Lung (tissue), 12 donors: ENCODE data around the gene C1orf21. TPM values are rescaled to one million over a fixed set of nuclear protein-coding genes. Genes with fewer than 3 reads are reported as not detected.

ENCODE experiments used
- ATAC-seq: fragments of 200-7000 bp; cut with Tn5 transposase; one replicate; pipeline ENCODE4 v1.9.1; 2020; ENCODE audit warnings: moderate number of reproducible peaks; ENCODE audit not compliant: insufficient read depth, low FRiP score
- DNase-seq, 3 donors: peaks; one replicate each; pipeline ENCODE4 v3.0.0-alpha.2; 2013 to 2017
- H3K27ac ChIP-seq, 2 donors: one replicate each; pipeline ENCODE4 v1.5.1; 2013; ENCODE audit warnings: mild to moderate bottlenecking in 2 of 2, moderate library complexity in 2 of 2, control low read depth in 1 of 2, inconsistent platforms in 1 of 2, low read depth in 1 of 2, low read length in 1 of 2
- H3K27me3 ChIP-seq, 3 donors: one replicate each; pipeline ENCODE4 v1.5.1; 2013; ENCODE audit warnings: low read length in 2 of 3; ENCODE audit not compliant: control insufficient read depth in 3 of 3, insufficient read depth in 3 of 3
- H3K36me3 ChIP-seq, 4 donors: one replicate each; pipeline ENCODE4 v1.5.1; 2013; ENCODE audit warnings: low read length in 4 of 4, mild to moderate bottlenecking in 1 of 4, moderate library complexity in 1 of 4; ENCODE audit not compliant: control insufficient read depth in 4 of 4, insufficient read depth in 4 of 4
- H3K4me1 ChIP-seq, 5 donors: one replicate each; pipeline ENCODE4 v1.5.1; 2013; ENCODE audit warnings: low read length in 5 of 5, mild to moderate bottlenecking in 2 of 5, moderate library complexity in 1 of 5; ENCODE audit not compliant: control insufficient read depth in 5 of 5, insufficient read depth in 5 of 5
- H3K4me3 ChIP-seq: one replicate; pipeline ENCODE4 v1.5.1; 2013; ENCODE audit warnings: mild to moderate bottlenecking, control low read depth, moderate library complexity
- H3K9ac ChIP-seq, 2 donors: one replicate each; pipeline ENCODE4 v1.5.1; 2013; ENCODE audit warnings: low read length in 2 of 2, control low read depth in 1 of 2; ENCODE audit not compliant: insufficient read depth in 1 of 2
- H3K9me3 ChIP-seq, 4 donors: one replicate each; pipeline ENCODE4 v1.5.1; 2013; ENCODE audit warnings: low read length in 3 of 4, mild to moderate bottlenecking in 1 of 4, moderate library complexity in 1 of 4; ENCODE audit not compliant: control insufficient read depth in 4 of 4, insufficient read depth in 3 of 4
- WGBS, 2 donors: extraction: QIAGEN DNeasy Blood & Tissue Kit; methylation state at CpG; one replicate each; pipeline ENCODE4 v1.1.7; 2013; 5-methylcytosine and 5-hydroxymethylcytosine counted together
- polyA plus RNA-seq, 2 donors: library from polyadenylated mRNA; stranded (reverse); fragments of 200-250 nt; gene quantifications; one replicate each; pipeline ENCODE4 v1.2.1, GENCODE V29; 2013
- total RNA-seq, 2 donors: library from RNA; depleted of rRNA in 1 of 2; stranded (reverse); fragments of >200 nt in 1 of 2; gene quantifications; one replicate each; pipeline ENCODE4 v1.2.1, GENCODE V29; 2014 to 2021
- TF ChIP-seq, protein P1 (sequence below): IDR thresholded peaks from 2 replicates; pipeline ENCODE4 v1.5.1; 2012; ENCODE audit warnings: mild to moderate bottlenecking; ENCODE audit errors: control extremely low read depth, extremely low read depth
- donor health status: control.
- donor health status: control.
- donor health status: Bipolar disorder and iron deficiency.
- donor health status: healthy.
- donor health status: DM: yes; HTN: yes; CAD: no.

The C1orf21 gene
- total and polyA plus RNA-seq, 4 donors: 16.2 to 59.9 (median 45.5) TPM

DNA sequence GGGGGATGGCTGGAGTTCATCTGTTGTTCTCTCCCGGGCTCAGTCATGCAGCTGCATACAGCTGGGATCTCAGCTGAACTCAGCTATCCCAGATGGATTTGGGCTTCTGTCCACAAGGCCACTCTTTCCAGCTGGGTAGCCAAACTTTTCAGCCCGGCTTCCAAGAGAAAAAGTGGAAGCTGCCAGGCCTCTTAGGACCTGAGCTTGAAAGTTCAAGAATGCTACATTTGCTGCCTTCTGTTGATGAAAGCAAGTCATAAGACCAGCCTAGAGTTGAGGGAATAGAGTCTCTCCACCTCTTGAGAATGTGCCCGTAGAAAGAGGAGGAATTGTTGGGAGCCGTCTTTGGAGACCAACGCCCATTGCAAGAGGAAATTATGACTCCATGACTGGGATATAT, 95.3 kb downstream of the C1orf21 start:
- Histone ChIP-seq H3K4me3 (no peak overlapping the region), H3K9ac (no peak overlapping the region), H3K4me1 (peaks cover 13 to 54% (median 40%) of the 10 kb centered on the region in 5 donors), H3K27me3 (no peaks in the 10 kb centered on the region), H3K27ac (peak overlapping the region; percentile 40 to 61), H3K9me3 (no peaks in the 10 kb centered on the region), H3K36me3 (peaks cover 0 to 5% (median 1%) of the 10 kb centered on the region in 4 donors)
- 80 to 90% methylated on average over 5 of the region's 5 CpGs for WGBS, 2 donors
- peak; percentile 85 to 96 (median 94) for DNase-seq
- no peak for ATAC-seq
- TF ChIP-seq, protein P1, sequence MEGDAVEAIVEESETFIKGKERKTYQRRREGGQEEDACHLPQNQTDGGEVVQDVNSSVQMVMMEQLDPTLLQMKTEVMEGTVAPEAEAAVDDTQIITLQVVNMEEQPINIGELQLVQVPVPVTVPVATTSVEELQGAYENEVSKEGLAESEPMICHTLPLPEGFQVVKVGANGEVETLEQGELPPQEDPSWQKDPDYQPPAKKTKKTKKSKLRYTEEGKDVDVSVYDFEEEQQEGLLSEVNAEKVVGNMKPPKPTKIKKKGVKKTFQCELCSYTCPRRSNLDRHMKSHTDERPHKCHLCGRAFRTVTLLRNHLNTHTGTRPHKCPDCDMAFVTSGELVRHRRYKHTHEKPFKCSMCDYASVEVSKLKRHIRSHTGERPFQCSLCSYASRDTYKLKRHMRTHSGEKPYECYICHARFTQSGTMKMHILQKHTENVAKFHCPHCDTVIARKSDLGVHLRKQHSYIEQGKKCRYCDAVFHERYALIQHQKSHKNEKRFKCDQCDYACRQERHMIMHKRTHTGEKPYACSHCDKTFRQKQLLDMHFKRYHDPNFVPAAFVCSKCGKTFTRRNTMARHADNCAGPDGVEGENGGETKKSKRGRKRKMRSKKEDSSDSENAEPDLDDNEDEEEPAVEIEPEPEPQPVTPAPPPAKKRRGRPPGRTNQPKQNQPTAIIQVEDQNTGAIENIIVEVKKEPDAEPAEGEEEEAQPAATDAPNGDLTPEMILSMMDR: no peak

DNA sequence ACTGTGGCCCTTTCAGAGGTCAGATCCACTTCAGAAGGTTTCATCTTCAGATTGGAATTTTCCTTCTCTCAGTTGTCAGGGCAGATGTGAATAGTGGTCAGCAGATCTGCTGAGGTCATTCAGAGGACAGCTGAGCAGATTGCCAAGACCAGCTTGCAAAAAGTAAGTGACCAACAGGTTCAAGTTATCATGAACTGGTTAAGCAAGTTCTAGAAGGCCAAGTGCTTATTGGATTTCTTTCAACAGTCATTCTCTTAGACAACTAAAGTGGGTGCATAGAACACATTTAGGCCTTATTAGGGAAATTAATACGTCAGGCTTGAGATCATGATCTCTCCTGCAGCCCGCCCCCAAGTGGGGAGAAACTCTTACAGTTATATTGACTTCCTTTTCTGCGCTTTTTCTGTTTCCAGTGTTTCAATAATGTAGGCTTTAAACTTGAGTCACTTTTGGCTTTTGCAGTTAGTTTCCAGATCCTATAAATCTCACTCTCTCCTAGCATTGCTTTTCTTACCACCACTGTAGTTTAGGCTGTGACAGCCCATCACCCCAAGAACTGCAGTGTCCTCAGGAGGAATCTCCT, 96.4 kb downstream of the C1orf21 start:
- Histone ChIP-seq H3K27ac (no peak overlapping the region), H3K27me3 (no peaks in the 10 kb centered on the region), H3K4me3 (no peak overlapping the region), H3K4me1 (peaks cover 13 to 54% (median 49%) of the 10 kb centered on the region in 5 donors), H3K36me3 (no peaks in the 10 kb centered on the region), H3K9me3 (no peaks in the 10 kb centered on the region), H3K9ac (no peak overlapping the region)
- DNase-seq: peak; percentile 37 to 81 (median 69)
- TF ChIP-seq, protein P1: peak; percentile 5
- peak; percentile 42 for ATAC-seq
- WGBS, 2 donors: 28 to 34% methylated on average over 3 of the region's 3 CpGs

DNA sequence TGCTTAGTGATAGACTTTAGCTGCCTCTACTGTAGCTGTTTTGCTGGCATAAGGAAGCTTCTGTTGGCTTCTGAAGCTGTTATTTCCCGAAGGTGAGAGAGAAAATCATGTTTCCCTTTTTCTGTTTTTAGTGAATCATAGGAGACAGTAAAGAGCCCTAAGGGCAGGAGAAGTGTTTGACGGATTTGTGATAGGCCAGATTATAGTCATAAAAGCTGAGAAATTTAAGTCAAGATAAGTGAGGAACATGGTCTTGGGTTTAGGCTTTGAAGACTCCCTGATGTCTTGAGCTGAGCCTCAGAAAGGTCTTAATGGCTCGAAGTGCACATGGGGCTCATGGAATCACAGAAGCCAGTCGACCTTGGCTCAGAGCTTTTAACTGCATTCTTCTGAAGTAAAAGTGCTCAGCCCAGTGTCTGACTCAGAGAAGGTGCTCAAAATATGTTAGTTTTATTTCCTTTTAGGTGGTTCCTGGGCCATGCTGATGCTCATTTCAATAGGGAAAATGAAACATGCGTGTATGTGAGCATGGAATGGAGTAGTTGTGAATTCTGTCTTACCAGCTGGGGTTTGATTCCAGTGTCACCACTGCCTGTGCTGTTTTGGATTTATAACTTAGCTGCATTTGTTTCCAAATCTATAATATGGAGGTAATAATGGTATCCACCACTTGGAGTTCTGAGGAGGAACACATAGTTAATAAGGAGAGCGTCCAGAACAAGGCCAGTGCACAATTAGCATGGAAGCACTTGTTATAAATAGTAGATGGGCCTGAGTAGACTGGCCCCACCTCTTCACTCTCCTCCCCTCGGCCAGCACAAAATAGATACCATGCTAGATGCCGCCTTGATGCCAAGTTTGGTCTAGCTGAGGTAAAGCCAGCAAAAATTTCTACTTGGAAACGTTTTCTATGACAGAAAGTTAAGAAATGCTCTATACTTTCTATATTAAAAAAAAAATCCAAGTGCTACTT, 99.2 kb downstream of the C1orf21 start:
- Histone ChIP-seq H3K9me3 (no peaks in the 10 kb centered on the region), H3K27ac (peak overlapping the region in 1 of 2 donors; percentile 24), H3K4me1 (peaks cover 15 to 59% (median 46%) of the 10 kb centered on the region in 5 donors), H3K9ac (no peak overlapping the region), H3K4me3 (no peak overlapping the region), H3K27me3 (no peaks in the 10 kb centered on the region), H3K36me3 (no peaks in the 10 kb centered on the region)
- TF ChIP-seq, protein P1: no peak
- DNase-seq (no peak), ATAC-seq (peak; percentile 44)
- WGBS, 2 donors: 67 to 71% methylated on average over 9 of the region's 9 CpGs
